K562 (cell line): ENCODE data around the gene MAST1. TPM values are rescaled to one million over a fixed set of nuclear protein-coding genes. Genes with fewer than 3 reads are reported as not detected.

Experiments
- ARID1B ChIP-seq: fragments of 450-650 bp; IDR thresholded peaks from 2 replicates; pipeline ENCODE4 v1.6.1; 2016; ENCODE audit warnings: antibody characterized with exemption, mild to moderate bottlenecking, inconsistent platforms
- ARNT ChIP-seq, 2 experiments: fragments of 450-650 bp; IDR thresholded peaks; 2 replicates each; pipeline ENCODE4 v1.6.1; 2016; ENCODE audit warnings: mild to moderate bottlenecking in 1 of 2
- BCLAF1 ChIP-seq, 2 experiments: fragments of 450-650 bp in 1 of 2; IDR thresholded peaks; 2 replicates each; pipeline ENCODE4 v1.6.1; 2011 to 2017; ENCODE audit warnings: low read depth in 2 of 2, antibody characterized with exemption in 1 of 2, borderline replicate concordance in 1 of 2, low read length in 1 of 2, mild to moderate bottlenecking in 1 of 2, mixed read lengths in 1 of 2; ENCODE audit not compliant: control insufficient read depth in 1 of 2
- CXXC5 ChIP-seq: fragments of 250-450 bp; sonication (Bioruptor Pico); IDR thresholded peaks from 2 replicates; pipeline ENCODE4 v1.8.0; 2022; ENCODE audit warnings: inconsistent platforms, mild to moderate bottlenecking, moderate library complexity
- DLX4 ChIP-seq: fragments of 250-450 bp; sonication (Bioruptor Pico); IDR thresholded peaks from 2 replicates; pipeline ENCODE4 v1.6.1; 2021; ENCODE audit warnings: mild to moderate bottlenecking
- DNMT1 ChIP-seq: fragments of 450-650 bp; IDR thresholded peaks from 2 replicates; pipeline ENCODE4 v1.6.1; 2016; ENCODE audit warnings: antibody characterized with exemption, mild to moderate bottlenecking
- ELF2 ChIP-seq: fragments of 250-450 bp; sonication (Bioruptor Pico); IDR thresholded peaks from 2 replicates; pipeline ENCODE4 v1.5.0; 2021; ENCODE audit warnings: mild to moderate bottlenecking
- IRF1 ChIP-seq: sonication (generic); formaldehyde crosslinking; IDR thresholded peaks from 2 replicates; pipeline ENCODE4 v1.8.0; 2022; ENCODE audit warnings: missing genetic modification reagents, mild to moderate bottlenecking, borderline replicate concordance
- JUN ChIP-seq, 2 experiments: sonication (generic) in 1 of 2; formaldehyde crosslinking in 1 of 2; IDR thresholded peaks; 2 replicates each; pipeline versions ENCODE4 v1.6.1 to v1.8.0; 2012 to 2022; ENCODE audit warnings: borderline replicate concordance in 2 of 2, mild to moderate bottlenecking in 2 of 2, improper control_type of control experiment in 1 of 2, low read depth in 1 of 2, low read length in 1 of 2, missing genetic modification reagents in 1 of 2
- KDM4B ChIP-seq, 2 experiments: fragments of 450-650 bp in 1 of 2; sonication (generic) in 1 of 2; IDR thresholded peaks; 2 replicates each; pipeline ENCODE4 v1.6.1; 2016 to 2017; ENCODE audit warnings: borderline replicate concordance in 2 of 2, antibody characterized with exemption in 1 of 2, low read depth in 1 of 2, mild to moderate bottlenecking in 1 of 2
- KDM5B ChIP-seq: fragments of 200-600 bp; sonication (generic); IDR thresholded peaks from 2 replicates; pipeline ENCODE4 v1.6.1; 2012; ENCODE audit warnings: low read depth, mild to moderate bottlenecking, moderate library complexity, low read length, control low read depth, inconsistent platforms; ENCODE audit not compliant: insufficient replicate concordance
- MTA3 ChIP-seq: fragments of 450-650 bp; formaldehyde crosslinking; IDR thresholded peaks from 2 replicates; pipeline ENCODE4 v1.6.1; 2017; ENCODE audit warnings: mild to moderate bottlenecking, borderline replicate concordance
- MYC ChIP-seq, 2 experiments: fragments of 250-450 bp in 1 of 2; sonication (Bioruptor Pico) in 1 of 2; IDR thresholded peaks; 2 replicates each; pipeline versions ENCODE4 v1.5.1 to v1.6.1; 2012 to 2021; ENCODE audit warnings: low read depth in 2 of 2, borderline replicate concordance in 1 of 2, improper control_type of control experiment in 1 of 2, low read length in 1 of 2, mild to moderate bottlenecking in 1 of 2, moderate library complexity in 1 of 2
- NR2F6 ChIP-seq: fragments of 450-650 bp; formaldehyde crosslinking; IDR thresholded peaks from 2 replicates; pipeline ENCODE4 v1.4.0; 2020; ENCODE audit warnings: mild to moderate bottlenecking
- PHF20 ChIP-seq: fragments of 450-650 bp; IDR thresholded peaks from 2 replicates; pipeline ENCODE4 v1.6.1; 2018; ENCODE audit not compliant: partially characterized antibody
- RBM17 ChIP-seq: fragments of 200-400 bp; formaldehyde crosslinking; IDR thresholded peaks from 2 replicates; pipeline ENCODE4 v1.6.1; 2017; ENCODE audit warnings: low read depth, mild to moderate bottlenecking, low read length, borderline replicate concordance
- SRF ChIP-seq, 2 experiments: fragments of 250-450, 450-650 bp in 1 of 2; sonication (Bioruptor Pico) in 1 of 2; sonication (generic) in 1 of 2; formaldehyde crosslinking; IDR thresholded peaks; 2 replicates each; pipeline versions ENCODE4 v1.5.0 to v1.5.1; 2020 to 2022; ENCODE audit warnings: mild to moderate bottlenecking in 1 of 2, missing genetic modification reagents in 1 of 2
- TCF7 ChIP-seq: sonication (generic); IDR thresholded peaks from 2 replicates; pipeline ENCODE4 v1.6.1; 2016; ENCODE audit warnings: antibody characterized with exemption, borderline replicate concordance
- XRCC5 ChIP-seq: fragments of 200-400 bp; formaldehyde crosslinking; IDR thresholded peaks from 2 replicates; pipeline ENCODE4 v1.6.1; 2017; ENCODE audit warnings: low read depth, mild to moderate bottlenecking, low read length
- polyA plus RNA-seq, 8 experiments: library from polyadenylated mRNA; depleted of rRNA in 4 of 8; stranded (reverse) in 5 of 8; unstranded in 3 of 8; fragments of >200 nt; fragmentation: Nextera tagmentation in 2 of 8; fragmentation: Illumina TruSeq in 1 of 8; extraction: Ambion mirVana in 2 of 8; extraction: Trizol in 1 of 8; gene quantifications; 2 replicates each; pipeline versions ENCODE4 v1.2.1 to v1.2.3, GENCODE V29; 2011 to 2014; ENCODE audit warnings: inconsistent platforms in 1 of 8, missing spikeins in 1 of 8
- total RNA-seq, 7 experiments: library from RNA; depleted of rRNA in 6 of 7; stranded (reverse); fragments of >200 nt in 6 of 7; fragmentation: Illumina TruSeq in 2 of 7; extraction: Trizol in 2 of 7; gene quantifications; 2 replicates each; pipeline versions ENCODE4 v1.2.1 to v1.2.3, GENCODE V29; 2011 to 2021; ENCODE audit warnings: low replicate concordance in 1 of 7
- TF ChIP-seq, protein P1 (sequence below): fragments of 450-650 bp; IDR thresholded peaks from 2 replicates; pipeline ENCODE4 v1.6.1; 2016; ENCODE audit warnings: antibody characterized with exemption

The MAST1 gene
- total and polyA plus RNA-seq, 9 of the 15 experiments (the other 6 are each of a cell fraction or from before 2014, with no cell fraction given) = 0.48 to 10.3 (median 3.9) TPM

- no peak for TF ChIP-seq DNMT1
- TF ChIP-seq TCF7 = 0 out of 2 replicates have a peak, but pooled peaks have one; percentile 40
- TF ChIP-seq MYC (IDR thresholded peaks at IDR 0.05; ENCODE audit: low read depth, low read length) = peak; percentile 90
- TF ChIP-seq MYC (CRISPR knock-in tag; IDR thresholded peaks at IDR 0.05; ENCODE audit: borderline replicate concordance, low read depth) = no peak
- TF ChIP-seq IRF1 = 0 out of 2 replicates have a peak, but pooled peaks have one; percentile 20
- peak; percentile 75 for TF ChIP-seq KDM5B
- TF ChIP-seq ELF2 (CRISPR knock-in tag) = peak; percentile 72; the same call in 1 of the 2 replicates
- 0 out of 2 replicates have a peak, but pooled peaks have one; percentile 20 for TF ChIP-seq XRCC5
- peak; percentile 86 for TF ChIP-seq CXXC5 (CRISPR knock-in tag)
- TF ChIP-seq SRF (CRISPR knock-in tag; IDR thresholded peaks at IDR 0.05) = peak in 1 of 2 experiments; percentile 41; a peak in 1 of 4 replicates
- TF ChIP-seq ARID1B = peak; percentile 36; the same call in 1 of the 2 replicates
- TF ChIP-seq ARNT (IDR thresholded peaks at IDR 0.05) = no peak
- peak; percentile 75; the same call in 1 of the 2 replicates for TF ChIP-seq MTA3
- TF ChIP-seq, protein P1, sequence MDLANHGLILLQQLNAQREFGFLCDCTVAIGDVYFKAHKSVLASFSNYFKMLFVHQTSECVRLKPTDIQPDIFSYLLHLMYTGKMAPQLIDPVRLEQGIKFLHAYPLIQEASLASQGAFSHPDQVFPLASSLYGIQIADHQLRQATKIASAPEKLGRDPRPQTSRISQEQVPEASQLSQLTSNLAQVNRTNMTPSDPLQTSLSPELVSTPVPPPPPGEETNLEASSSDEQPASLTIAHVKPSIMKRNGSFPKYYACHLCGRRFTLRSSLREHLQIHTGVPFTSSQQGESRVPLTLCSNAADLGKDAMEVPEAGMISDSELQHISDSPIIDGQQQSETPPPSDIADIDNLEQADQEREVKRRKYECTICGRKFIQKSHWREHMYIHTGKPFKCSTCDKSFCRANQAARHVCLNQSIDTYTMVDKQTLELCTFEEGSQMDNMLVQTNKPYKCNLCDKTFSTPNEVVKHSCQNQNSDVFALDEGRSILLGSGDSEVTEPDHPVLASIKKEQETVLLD = peak; percentile 51; the same call in 1 of the 2 replicates
- TF ChIP-seq KDM4B (IDR thresholded peaks at IDR 0.05; ENCODE audit: borderline replicate concordance in 2 of 2, low read depth in 1 of 2) = 0 out of 4 replicates have a peak, but pooled peaks of 1 of the 2 experiments have one; percentile 18
- TF ChIP-seq NR2F6 (CRISPR knock-in tag) = no peak
- TF ChIP-seq JUN (IDR thresholded peaks at IDR 0.05; ENCODE audit: borderline replicate concordance, low read depth, low read length) = 0 out of 2 replicates have a peak, but pooled peaks have one; percentile 34
- no peak for TF ChIP-seq JUN (CRISPR knock-in tag; IDR thresholded peaks at IDR 0.05; ENCODE audit: borderline replicate concordance)
- TF ChIP-seq DLX4 (CRISPR knock-in tag) = no peak
- TF ChIP-seq RBM17 = no peak
- TF ChIP-seq PHF20 = peak; percentile 53
- TF ChIP-seq BCLAF1 (IDR thresholded peaks at IDR 0.05; ENCODE audit: borderline replicate concordance in 1 of 2, control insufficient read depth in 1 of 2, low read depth in 2 of 2, low read length in 1 of 2) = no peak
Observed at GRCh38 chr19:12881172-12881808, 43.0 kb downstream of the MAST1 start, which contains the start of gene DNASE2 (continued).
